Mesothelial cell of epicardium (in vitro differentiated cells): ENCODE results near the gene SEMA5B. TPM values are rescaled to one million over a fixed set of nuclear protein-coding genes. Genes with fewer than 3 reads are reported as not detected.

Source experiments
- DNase-seq, 2 experiments: peaks; one replicate each; pipeline ENCODE4 v3.0.0; 2021; ENCODE audit warnings: low spot score in 2 of 2; ENCODE audit not compliant: unreplicated experiment in 2 of 2
- H3K27ac Mint-ChIP-seq: 2 replicates; pipeline ENCODE4 v1.8.0; 2021; ENCODE audit warnings: mixed read lengths
- H3K27me3 Mint-ChIP-seq: 2 replicates; pipeline ENCODE4 v1.8.0; 2021; ENCODE audit warnings: low read depth, mixed read lengths
- H3K36me3 Mint-ChIP-seq: 2 replicates; pipeline ENCODE4 v1.8.0; 2021; ENCODE audit warnings: mixed read lengths
- H3K4me1 Mint-ChIP-seq: 2 replicates; pipeline ENCODE4 v1.8.0; 2021; ENCODE audit warnings: mixed read lengths
- H3K4me3 Mint-ChIP-seq: 2 replicates; pipeline ENCODE4 v1.8.0; 2021; ENCODE audit warnings: mild to moderate bottlenecking, moderate library complexity, mixed read lengths
- H3K9me3 Mint-ChIP-seq: 2 replicates; pipeline ENCODE4 v1.8.0; 2021; ENCODE audit warnings: mixed read lengths
- total RNA-seq: library from RNA; stranded (reverse); gene quantifications from 3 replicates; pipeline ENCODE4 v1.2.1, GENCODE V29; 2021
- TF ChIP-seq, protein P1 (sequence below): fragments of 200-600 bp; sonication (generic); IDR thresholded peaks from one replicate; pipeline ENCODE4 v1.5.0; 2021; ENCODE audit warnings: antibody characterized with exemption; ENCODE audit not compliant: unreplicated experiment

The SEMA5B gene
- total RNA-seq, 1 donor from 2014 or later = 0.27 TPM

DNA sequence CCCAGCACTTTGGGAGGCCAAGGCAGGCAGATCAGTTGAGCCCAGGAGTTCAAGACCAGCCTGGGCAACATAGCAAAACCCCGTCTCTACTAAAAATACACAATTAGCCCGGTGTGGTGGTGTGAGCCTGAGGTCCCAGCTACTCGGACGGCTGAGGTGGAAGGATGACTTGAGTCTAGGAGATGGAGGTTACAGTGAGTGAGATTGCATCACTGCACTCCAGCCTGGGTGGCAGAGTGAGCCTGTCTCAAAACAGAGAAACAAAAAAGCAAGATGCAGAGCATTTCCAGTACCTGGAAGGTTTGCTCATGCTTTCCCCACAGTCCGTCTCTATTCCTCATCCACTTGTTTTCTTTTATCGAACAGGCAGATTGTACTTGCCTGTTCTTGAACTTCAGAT lies 35.5 kb upstream of the SEMA5B start:
- Mint-ChIP-seq H3K4me3 (no peak overlapping the region), H3K9me3 (no peaks in the 10 kb centered on the region), H3K4me1 (peaks cover 7% of the 10 kb centered on the region), H3K36me3 (no peaks in the 10 kb centered on the region), H3K27me3 (peaks cover 12% of the 10 kb centered on the region), H3K27ac (no peak overlapping the region)
- DNase-seq = no peak
- TF ChIP-seq, protein P1, sequence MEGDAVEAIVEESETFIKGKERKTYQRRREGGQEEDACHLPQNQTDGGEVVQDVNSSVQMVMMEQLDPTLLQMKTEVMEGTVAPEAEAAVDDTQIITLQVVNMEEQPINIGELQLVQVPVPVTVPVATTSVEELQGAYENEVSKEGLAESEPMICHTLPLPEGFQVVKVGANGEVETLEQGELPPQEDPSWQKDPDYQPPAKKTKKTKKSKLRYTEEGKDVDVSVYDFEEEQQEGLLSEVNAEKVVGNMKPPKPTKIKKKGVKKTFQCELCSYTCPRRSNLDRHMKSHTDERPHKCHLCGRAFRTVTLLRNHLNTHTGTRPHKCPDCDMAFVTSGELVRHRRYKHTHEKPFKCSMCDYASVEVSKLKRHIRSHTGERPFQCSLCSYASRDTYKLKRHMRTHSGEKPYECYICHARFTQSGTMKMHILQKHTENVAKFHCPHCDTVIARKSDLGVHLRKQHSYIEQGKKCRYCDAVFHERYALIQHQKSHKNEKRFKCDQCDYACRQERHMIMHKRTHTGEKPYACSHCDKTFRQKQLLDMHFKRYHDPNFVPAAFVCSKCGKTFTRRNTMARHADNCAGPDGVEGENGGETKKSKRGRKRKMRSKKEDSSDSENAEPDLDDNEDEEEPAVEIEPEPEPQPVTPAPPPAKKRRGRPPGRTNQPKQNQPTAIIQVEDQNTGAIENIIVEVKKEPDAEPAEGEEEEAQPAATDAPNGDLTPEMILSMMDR = no peak

DNA sequence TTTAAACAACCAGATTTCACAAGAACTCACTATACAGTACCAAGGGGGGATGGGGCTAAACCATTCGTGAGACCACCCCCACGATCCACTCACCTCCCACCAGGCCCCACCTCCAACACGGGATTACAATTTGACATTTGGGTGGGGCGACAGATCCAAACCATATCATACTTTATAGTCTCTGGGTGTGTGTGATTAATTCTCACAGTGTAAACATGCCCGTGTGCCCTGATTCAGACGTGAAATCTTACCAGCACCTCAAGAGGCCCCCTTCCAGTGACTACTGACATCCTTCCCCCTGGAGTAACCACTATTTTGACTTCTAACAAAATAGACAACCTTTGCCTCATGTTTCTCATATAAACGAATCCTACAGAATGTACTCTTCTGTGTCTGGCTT lies 34.3 kb upstream of the SEMA5B start:
- DNase-seq = no peak
- Mint-ChIP-seq H3K4me3 (no peak overlapping the region), H3K36me3 (no peaks in the 10 kb centered on the region), H3K27ac (no peak overlapping the region), H3K9me3 (no peaks in the 10 kb centered on the region), H3K4me1 (peaks cover 2% of the 10 kb centered on the region), H3K27me3 (peaks cover 10% of the 10 kb centered on the region)
- TF ChIP-seq, protein P1 = no peak

DNA sequence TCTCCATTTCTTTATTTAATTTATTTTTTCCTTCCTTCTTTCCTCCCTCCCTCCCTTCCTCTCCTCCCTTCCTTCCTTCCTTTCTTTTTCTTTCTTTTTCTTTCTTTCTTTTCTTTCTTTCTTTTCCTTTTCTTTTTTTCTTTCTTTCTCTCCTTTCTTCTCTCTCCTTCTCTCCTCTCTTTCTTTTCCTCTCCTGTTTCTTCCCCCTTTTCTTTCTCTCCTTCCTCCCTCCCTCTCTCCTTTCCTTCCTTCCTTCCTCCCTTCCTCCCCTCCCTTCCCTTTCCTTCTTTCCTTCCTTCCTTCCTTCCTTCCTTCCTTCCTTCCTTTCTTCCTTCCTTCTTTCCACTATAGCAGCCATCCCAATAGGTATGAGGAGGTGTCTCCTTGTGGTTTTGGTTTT lies 32.5 kb upstream of the SEMA5B start:
- no peaks in the 10 kb centered on the region for H3K4me1 Mint-ChIP-seq
- DNase-seq = no peak
- TF ChIP-seq, protein P1 = no peak
- no peaks in the 10 kb centered on the region for H3K9me3 Mint-ChIP-seq
- no peak overlapping the region for H3K27ac Mint-ChIP-seq
- no peak overlapping the region for H3K4me3 Mint-ChIP-seq
- peaks cover 10% of the 10 kb centered on the region for H3K27me3 Mint-ChIP-seq
- H3K36me3 Mint-ChIP-seq = no peaks in the 10 kb centered on the region

DNA sequence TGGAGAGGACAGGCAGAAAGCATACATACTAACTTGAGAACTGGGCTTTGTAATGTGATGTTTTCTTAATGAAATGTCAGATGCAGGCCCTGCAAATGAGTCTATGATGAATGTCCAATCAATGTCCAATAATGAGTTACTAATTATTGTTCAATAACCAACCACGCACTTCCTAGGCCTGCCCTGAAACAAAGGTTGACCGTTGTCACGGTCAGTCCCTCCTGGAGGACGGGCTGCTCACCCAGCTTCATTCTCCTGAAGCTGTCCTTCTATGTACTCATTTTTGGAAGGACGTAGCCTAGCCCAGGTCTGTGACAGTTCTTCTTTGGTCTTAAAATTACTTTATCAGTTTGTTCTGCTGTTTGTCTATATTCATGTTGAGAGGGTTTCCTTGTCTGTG lies 30.9 kb upstream of the SEMA5B start:
- Mint-ChIP-seq H3K27ac (no peak overlapping the region), H3K9me3 (no peaks in the 10 kb centered on the region), H3K27me3 (peaks cover 10% of the 10 kb centered on the region), H3K36me3 (no peaks in the 10 kb centered on the region), H3K4me1 (no peaks in the 10 kb centered on the region), H3K4me3 (no peak overlapping the region)
- TF ChIP-seq, protein P1 = no peak
- DNase-seq = no peak

DNA sequence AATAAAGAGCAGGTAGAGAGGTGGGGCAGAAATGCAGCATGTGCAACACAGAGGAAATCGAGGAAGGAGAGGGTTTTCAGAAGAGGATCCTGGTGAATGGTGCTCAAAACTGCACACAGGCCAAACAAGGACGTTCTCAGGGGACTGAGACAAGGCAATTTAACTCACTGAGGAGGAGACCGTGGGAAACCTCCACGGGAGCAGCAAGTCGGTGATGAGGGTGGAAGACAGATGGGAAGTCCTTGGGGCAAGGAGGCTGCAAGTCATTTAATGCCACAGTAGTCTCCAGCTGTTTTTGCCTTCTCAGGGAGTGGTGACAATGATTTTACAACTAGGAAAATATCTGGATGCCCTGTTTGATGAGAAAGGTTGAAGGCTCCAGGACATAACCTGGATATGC lies 27.8 kb upstream of the SEMA5B start:
- Mint-ChIP-seq H3K27ac (no peak overlapping the region), H3K4me3 (no peak overlapping the region), H3K9me3 (no peaks in the 10 kb centered on the region), H3K27me3 (no peaks in the 10 kb centered on the region), H3K4me1 (peaks cover 5% of the 10 kb centered on the region), H3K36me3 (no peaks in the 10 kb centered on the region)
- TF ChIP-seq, protein P1 = no peak
- no peak for DNase-seq

DNA sequence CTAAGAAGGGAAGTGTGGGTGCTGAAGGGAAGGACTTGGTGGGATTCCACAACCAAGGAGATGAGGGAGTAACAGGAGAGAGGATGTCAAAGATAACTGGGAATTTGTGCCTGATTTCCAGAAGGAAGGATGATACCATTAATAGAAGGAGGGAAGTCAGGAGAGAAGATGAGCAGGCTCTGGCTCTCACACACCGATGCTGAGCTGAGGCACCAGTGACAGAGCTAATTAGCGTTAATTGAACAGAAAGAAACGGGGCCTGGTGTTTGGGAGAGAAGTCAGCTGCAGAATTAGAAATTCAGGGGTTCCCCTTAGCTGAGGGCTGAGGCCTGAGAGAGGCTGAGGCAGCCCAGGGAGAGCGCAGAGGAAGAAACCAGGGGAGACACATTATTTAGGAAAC lies 27.4 kb upstream of the SEMA5B start:
- Mint-ChIP-seq H3K4me1 (peaks cover 5% of the 10 kb centered on the region), H3K27ac (no peak overlapping the region), H3K4me3 (no peak overlapping the region), H3K9me3 (no peaks in the 10 kb centered on the region), H3K27me3 (no peaks in the 10 kb centered on the region), H3K36me3 (no peaks in the 10 kb centered on the region)
- DNase-seq = no peak
- TF ChIP-seq, protein P1 = no peak
